Activated T-cell treated with anti-CD3 and anti-CD28 coated beads for 1 hour (primary cell): ENCODE data around the gene DNAH6.
"Not testable (repeated sequence)": the region's sequence is repeated elsewhere in the genome, so short reads cannot be mapped to it uniquely, and the experiment has no call there.

Experiments used
- DNase-seq: peaks from one replicate; pipeline ENCODE4 v3.0.0-alpha.2; 2020; ENCODE audit warnings: low read depth

Gene DNAH6, protein sequence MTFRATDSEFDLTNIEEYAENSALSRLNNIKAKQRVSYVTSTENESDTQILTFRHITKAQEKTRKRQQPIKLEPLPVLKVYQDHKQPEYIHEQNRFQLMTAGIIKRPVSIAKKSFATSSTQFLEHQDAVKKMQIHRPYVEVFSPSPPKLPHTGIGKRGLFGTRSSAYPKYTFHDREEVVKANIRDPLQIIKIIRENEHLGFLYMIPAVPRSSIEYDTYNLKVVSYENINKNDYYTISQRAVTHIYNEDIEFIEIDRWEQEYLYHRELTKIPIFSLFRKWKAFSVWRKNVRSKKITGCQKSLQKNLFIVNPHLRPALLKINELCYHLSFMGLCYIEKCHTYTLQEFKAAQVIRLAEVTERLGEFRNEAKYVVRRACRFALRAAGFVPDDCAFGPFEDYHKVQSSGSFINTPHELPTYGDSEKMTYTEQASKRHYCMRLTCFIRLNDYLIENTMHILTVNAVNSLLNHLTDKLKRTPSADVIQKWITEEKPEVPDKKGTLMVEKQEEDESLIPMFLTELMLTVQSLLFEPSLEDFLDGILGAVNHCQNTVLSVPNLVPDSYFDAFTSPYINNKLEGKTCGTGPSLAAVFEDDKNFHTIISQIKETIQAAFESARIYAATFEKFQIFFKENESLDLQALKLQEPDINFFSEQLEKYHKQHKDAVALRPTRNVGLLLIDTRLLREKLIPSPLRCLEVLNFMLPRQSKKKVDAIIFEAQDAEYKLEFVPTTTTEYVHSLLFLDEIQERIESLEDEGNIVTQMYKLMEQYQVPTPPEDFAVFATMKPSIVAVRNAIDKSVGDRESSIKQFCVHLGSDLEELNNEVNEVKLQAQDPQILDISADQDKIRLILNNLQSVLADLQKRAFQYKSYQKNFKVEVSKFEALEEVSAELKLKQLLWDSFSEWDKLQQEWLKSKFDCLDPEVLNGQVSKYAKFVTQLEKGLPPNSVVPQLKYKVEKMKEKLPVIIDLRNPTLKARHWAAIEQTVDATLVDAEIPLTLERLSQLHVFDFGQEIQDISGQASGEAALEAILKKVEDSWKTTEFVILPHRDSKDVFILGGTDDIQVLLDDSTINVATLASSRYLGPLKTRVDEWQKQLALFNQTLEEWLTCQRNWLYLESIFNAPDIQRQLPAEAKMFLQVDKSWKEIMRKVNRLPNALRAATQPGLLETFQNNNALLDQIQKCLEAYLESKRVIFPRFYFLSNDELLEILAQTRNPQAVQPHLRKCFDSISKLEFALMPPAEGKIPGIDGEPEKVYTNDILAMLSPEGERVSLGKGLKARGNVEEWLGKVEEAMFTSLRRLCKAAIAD (N-terminal part only)

DNA sequence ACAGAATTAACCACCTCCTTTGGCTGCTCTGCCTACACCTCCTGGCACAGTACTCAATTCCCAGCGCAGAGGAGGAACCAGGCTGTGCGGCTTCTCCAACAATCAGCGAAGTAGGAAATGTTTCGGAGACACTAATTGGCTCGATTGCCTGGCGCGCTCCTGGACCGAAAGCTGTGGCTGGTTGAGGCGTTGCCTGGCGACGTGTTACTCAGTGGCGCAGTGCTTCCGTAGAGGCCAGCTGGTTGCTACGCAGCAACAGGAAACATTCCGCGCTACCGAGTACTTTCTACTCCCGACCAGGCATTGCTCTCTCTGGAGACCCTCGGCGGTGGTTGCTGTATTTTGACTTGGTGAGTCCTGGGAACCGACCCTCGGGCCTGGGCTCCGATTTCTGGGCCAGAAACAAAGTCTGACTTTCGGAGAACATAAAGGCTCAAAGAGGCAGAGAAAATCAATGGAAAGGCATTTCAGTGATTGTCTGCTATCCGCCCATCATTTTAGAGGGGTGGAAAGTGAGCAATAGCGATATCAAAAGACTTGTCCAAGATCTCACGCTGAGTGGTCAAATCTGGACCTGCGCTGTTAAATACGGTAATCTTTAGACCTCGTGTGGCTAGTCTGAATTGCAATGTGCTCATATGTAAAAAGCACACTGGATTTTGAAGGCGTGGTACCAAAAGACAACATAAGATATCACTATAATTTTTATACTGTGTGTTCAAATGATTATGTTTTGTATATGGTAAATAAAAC, at the start of gene DNAH6:
DNAH6 (plus strand) TSS at position 265 of the 753 bp plus-strand sequence. CDS start 1,329 bp downstream, outside the sequence.
- DNase-seq, result peak; percentile 74

DNA sequence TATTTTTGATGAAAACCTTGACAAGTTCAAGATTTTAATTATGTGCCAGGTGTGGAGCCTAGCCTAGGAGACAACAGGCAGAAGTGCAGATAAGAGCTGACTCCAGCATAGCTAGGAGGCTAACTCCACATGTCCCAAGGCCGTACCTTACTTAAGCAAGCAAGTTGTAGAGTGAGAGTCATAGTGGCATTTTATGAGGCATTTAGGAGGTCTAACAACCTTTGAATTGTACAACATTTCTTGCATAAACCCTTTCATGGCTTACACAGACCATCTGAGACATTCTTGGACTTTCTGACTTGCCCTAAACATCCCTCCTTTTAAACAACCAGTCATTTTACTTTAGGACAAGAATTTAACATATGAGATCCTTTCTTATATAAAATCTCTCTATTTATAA, 48.9 kb upstream of the DNAH6 start:
- no peak for DNase-seq

DNA sequence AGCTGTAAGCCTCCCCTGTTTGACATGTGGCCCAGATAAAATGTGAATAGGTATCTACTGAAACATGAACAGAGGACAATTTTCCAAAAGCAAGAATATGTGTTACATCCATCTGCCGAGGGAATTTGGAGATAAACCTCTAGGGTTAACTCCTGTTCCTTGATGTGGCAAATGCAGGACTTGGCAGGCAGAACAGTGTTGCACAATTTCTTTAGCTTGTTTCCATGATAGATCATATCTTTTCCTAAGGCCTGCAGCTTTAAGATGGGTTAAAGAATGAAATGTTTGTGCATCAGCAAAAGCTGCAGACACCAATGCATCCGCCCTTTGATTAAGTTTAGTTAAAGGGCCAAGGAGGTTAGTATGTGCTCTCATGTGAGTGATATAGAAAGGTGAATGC, 43.9 kb upstream of the DNAH6 start:
- DNase-seq, result not testable (repeated sequence)

DNA sequence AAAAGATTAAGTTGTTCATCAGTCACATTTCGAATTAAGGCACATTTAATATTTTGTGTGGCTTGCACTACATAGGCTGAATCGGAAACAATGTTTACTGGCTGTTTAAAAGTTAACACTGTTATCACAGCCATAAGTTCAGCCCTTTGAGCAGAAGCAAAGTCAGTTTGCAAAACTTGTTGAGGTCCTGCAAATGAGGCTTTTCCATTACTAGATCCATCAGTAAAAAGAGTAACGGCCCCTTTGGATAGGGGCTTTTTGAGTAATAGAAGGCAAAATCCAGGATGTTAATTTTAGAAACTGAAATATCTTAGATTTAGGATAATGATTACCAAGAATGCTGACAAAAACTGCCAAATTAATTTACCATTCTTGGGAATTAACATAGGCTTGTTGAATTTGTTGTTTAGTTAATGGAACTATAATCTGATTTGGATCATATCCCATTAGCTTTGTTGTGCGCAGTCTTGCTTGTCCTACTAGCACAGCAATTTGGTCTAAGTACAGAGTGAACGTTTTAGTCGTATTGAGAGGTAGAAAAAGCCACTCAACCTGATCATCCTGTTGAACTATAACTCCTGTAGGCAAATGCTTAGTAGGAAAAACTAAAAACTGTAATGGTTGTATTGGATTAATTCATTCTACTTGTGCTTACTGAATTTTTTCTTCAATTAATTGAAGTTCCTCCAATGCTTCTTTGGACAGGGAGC, 43.3 kb upstream of the DNAH6 start:
- DNase-seq, result no peak

DNA sequence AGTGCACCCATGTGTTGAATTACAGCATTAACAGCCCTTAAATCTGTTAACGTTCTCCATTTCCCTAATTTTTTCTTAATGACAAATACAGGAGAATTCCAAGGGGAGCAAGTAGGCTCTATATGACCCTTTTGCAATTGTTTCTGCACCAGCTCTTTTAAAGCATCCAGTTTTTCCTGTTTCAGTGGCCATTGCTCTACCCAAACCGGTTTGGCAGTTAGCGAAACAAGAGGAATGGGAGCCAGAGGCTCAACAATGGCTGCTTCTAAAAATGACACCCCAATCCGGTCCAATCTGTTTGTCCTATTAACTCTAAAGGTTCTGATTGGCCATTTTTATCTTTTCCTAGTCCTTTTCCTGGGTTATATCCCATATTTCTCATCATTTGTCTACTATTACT, 42.1 kb upstream of the DNAH6 start:
- DNase-seq, result no peak

DNA sequence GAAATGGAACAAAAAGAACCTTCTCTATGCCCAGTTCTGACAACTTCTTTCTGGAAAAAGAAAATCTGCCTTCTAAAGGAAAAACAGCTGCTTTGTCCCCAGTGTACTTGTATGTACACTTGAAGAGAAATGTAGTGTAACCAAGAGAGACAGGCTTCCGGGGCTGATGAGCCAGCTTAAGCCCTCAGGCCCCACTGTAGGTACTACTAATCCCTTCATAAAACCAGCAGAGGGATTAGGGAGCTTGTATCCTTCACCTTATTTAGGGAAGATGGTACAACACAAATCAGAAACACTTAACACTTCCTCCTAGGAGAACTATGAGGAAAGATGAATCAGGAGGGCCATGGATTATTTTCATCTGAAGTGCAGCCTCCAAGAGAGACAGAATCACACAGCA, 38.4 kb upstream of the DNAH6 start:
- DNase-seq, result no peak

DNA sequence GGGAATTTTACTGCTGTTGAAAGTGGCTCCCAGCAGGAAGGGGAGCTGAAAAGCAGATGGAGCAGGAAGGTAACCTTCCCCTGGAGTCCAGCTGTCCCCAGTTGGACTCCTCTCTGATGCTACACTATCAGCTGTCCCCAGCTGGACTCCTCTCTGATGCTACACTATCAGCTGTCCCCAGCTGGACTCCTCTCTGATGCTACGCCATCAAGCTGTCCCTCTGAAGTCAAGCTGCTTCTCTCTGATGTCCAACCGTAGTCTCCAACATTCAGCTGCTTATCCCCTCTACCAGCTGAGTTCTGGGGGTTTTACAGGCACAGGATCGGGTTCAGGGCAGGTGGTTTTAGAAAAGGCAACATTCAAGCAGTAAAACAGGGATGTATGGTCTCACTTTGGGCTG, 37.4 kb upstream of the DNAH6 start:
- DNase-seq, result no peak

DNA sequence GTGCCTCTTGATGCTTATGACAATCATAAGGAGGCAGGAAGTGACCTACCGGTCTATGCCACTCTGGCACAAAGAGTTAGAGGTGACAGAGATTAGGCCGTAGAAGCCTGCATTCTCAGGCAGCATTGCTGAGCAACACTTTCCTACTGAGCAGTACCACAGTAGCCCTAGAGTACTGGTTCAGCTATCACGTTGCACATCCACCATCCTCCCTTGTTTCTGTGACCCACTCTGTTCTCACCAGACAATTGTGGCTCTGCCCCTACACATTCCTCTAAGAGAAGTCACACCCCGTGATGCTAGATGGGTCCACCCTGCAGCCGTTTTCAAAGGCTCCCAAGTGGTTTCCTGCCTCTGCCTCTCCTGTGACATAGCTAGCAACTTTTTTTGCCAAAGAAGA, 34.6 kb upstream of the DNAH6 start:
- no peak for DNase-seq

DNA sequence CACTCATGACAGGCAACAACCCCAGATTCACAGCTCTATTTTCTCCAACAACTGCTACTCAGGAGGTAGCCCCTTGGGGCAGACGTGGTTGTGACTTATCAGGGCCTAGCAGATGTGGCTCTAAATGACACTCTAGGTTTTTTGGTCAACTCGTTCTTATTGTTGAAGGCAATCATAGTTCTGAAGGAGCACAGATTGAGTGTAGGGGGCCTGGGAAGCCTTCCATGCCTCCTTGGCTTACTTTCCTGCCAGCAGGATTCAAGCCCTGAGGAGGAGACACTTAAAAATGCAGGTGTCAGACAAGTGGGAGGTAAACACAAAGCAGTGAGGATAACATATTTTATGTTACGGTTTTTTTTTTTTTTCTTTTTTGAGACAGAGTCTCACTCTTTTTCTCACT, 33.7 kb upstream of the DNAH6 start:
- no peak for DNase-seq

DNA sequence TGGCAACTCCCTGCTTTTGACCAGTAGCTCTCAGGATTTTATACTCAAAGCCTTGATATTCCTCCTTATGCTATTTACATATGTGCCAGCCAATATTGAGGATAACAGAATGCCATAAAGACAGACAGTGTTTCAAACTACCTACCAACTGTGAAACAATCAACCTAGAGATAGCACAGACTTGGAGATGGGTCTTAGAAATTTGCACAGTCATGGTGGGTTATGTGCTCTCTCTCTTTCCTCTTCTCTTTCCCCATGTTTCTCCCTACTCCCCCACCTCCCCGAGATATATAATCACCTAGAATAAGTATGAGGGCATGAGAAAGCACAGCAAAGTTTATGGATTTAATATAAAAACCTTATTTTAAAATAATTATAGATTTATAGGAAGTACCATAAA, 33.0 kb upstream of the DNAH6 start:
- no peak for DNase-seq

DNA sequence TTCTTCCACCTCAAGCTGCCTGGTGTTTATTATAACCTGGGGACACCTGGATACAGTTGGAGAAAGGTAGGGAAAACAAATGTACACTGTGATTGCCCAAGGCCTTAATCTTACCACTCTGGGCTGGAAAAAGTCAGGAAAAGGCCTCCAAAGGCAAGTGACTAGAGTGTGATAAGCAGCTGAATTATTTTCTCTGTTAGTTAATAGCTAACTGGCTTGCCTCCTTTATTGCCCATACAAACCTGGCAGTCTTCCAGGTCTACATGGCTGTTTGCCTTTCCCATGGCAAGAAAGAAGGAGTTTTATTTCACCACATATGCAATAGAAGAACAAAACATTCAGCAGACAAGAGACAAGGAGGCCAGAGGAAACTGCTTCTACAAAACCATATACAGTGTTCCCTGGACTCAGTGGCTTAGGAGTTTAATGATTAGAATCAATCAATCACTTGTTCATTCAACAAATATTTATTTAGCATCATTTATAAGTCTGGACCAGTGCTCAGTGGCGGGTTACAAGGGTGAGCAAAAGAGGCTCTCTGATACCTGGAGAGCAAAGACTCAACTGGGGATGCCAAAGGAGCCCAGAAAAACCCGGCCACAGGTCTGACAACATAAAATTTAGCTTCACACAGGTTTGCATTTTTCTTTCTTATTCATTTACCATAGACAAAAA, 29.7 kb upstream of the DNAH6 start:
- no peak for DNase-seq

DNA sequence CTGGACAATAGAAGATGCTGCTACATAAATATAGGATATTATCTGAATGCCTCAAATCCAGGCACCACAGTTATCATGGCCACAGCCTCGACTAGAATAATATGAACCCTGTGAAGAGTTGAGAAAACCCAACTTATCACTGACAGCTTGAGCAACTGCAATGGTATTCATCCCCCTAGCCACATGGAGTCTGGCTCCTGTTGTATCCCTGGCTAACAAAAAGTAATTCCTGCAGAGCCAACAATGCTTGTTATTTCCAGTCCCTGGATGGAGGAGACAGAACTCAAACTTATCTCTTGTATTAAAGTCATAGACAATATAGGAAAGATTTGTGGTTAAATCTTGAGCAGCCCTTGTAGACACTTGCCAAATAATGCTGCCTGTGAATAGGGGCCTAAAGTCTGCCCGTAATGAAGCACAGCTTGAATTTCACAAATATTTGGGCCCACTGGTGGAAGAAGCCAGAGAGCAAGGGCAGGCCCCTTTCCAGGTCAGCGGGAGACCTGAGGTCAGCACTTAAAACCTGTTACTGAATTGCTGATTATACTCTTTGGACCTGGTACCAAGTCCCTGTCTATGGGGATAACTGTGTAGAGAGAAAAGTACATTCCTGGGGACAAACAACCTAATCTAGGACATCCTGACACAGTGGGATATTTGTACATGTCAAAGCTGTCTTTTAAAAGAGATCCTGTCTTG, 28.9 kb upstream of the DNAH6 start:
- DNase-seq, result no peak

DNA sequence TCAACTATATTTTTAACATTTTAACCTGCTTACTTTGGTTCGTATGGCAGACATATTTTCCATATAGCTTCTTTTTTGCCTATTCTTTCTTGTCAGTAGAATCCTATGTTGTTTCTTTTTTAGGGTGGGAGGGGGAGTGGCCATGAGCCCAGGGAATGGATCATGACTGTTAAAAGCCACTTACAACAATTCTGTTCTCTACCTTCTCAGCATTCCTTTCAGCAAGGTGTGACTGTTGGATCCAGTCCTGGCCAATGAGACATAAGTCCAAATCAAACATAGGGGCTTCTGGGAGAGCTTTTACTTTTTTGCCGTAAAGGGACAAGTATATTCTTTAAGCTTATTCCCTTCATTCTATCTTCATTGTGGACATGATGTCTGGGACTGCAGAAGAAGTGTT, 25.0 kb upstream of the DNAH6 start:
- DNase-seq, result no peak

DNA sequence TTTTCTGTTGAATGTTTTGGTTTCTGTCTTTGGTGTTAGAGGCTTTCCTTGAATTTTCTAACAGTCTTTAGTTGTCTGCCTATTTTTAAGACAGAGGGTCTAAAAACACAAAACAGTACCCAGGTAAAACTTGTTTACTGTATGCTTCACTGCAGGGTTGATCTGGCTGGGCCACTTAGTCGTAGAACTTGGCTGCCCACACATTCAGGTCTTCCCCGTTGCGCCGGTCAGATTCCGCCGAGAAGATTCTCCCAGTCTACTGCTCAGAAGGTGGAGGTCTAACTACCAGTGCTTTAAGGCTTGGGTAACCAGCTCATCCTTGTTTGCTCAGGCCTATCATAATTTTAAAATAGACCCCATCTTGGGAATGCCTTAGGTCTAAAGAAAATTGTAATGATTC, 24.6 kb upstream of the DNAH6 start:
- DNase-seq, result no peak

DNA sequence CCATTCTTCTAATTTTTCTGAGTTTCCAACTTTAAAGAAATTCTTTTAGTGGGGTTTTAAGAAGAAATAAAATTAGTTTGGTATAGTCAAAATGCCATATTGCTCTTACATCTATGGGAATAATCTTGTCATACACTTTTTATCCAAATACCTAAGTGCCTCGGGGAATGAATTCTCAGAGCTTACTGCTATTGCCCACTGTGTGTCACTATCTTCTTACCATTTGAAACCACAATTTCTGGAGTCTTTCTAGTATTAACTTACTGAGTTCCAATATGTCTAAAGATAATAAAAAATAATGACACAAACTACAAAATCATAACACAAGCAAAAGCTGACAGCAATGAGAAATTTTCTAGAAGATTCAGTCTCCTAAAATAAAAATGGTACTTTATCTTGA, 23.7 kb upstream of the DNAH6 start:
- no peak for DNase-seq

DNA sequence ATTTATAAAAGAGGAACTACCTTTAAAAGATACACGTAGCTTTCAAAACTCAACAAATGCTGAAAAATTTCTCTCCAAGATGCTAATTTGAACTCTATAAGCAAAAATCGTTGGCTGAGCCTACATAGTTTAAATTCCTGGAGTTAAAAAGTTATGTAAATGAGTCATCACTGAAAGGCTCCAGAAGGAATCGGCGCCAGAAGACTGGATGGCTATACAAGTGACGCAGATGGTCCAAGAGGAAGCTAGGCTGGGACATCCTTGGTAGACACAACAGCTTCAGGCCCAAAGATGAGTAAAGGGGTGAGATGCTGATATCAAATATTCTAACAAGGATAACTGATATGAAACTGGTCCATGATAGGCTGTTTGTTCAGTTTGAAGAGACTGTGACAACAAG, 22.8 kb upstream of the DNAH6 start:
- DNase-seq, result no peak

DNA sequence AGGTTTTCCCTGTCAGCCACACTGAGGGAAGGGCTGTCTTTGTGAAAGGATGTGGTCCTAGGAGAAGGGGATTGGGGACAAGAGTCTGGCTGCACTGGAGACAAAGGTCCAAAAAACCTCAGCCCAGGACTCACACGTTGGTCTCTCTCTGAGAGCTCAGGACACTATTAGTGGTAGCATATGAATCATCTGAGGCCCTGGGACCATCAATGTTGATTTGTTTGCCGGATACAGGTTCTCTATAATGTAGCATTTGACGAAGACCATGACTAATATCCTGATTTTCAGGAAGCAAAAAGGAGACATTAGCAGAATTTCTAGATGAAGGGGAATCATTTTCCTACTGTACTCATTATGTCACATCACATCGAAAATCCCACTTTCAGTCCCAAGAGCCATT, 22.2 kb upstream of the DNAH6 start:
- no peak for DNase-seq

DNA sequence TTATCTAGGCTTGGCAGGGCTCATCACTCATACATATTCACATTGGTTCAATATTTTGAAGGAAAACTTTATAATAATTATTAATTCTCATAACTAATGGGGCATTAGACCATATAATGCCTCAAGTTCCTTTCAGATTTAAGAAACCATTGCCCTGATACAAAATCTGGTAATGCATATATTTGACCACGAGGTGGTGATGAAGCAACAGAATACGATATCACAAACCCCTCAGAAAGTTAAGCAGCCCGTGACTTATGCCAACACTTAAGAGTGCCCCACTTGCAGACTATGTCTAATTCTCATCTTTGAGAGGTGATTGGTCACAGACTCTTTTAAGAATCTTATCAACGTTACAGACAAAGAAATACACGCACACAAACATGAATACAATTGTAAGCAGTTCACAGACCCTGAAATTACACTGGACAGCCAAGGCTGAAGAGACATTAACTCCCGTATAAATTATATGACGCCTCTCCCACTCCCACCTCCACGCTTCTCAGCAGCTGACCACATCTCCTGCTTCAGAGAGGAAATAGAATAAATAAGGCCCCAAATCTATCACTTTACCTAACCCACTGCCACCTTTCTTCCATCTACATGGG, 20.7 kb upstream of the DNAH6 start:
- no peak for DNase-seq

DNA sequence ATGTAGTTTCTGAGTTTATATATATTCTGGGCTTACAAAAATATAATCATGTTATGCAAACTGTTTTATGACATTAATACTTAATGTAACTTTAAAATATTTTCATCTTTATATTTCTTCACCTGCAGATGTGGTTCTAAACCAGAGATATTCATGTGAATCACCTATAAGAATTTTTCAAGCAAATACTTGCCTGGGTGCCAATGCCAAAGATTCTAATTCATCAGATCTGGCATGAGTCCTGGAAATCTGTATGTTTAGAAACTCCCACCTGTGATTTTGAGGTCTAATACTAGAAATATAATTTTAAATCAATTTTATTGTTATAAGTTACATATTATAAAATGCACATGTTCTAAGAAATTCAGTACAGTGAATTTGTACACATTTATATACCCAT, 19.9 kb upstream of the DNAH6 start:
- no peak for DNase-seq
